Measurements from ENCODE around the gene SLC25A29. TPM values are rescaled to one million over a fixed set of nuclear protein-coding genes. Genes with fewer than 3 reads are reported as not detected.

The SLC25A29 gene
- total and polyA plus RNA-seq, 2 of the 8 experiments (the other 6 are each of a cell fraction or from before 2014, with no cell fraction given), result 135 to 177 TPM

GRCh38 chr14:100274250-100274649, 32.0 kb downstream of the SLC25A29 start:
- H3K79me2 ChIP-seq (ENCODE audit: control insufficient read depth in 1 of 2, insufficient read depth in 2 of 2, low read length in 2 of 2), result peaks cover 6 to 88% of the 10 kb centered on the region in 2 experiments
- H3K4me3 ChIP-seq (ENCODE audit: extremely low read depth in 1 of 4, insufficient read depth in 2 of 4, low read depth in 3 of 4, low read length in 4 of 4), result no peak overlapping the region
- 93% methylated on average over 4 of the region's 4 CpGs; no CpG with 5 or more reads in 1 of the 2 experiments for WGBS, 2 experiments (ENCODE audit: extremely low coverage in 1 of 2, insufficient coverage in 1 of 2, insufficient read length in 1 of 2, insufficient replicate concordance in 2 of 2, low coverage in 1 of 2, low lambda C conversion rate in 2 of 2, missing lambda C conversion rate in 1 of 2)
- no peak overlapping the region for H2BK120ac ChIP-seq (replicated peaks; ENCODE audit: low read depth, low read length)
- no peak overlapping the region for H3K56ac ChIP-seq (replicated peaks; ENCODE audit: insufficient read length, low read depth, low read length)
- no peak overlapping the region for H2BK20ac ChIP-seq (ENCODE audit: low read length)
- H3K27me3 ChIP-seq (replicated peaks in 1 of 4; ENCODE audit: control insufficient read depth in 3 of 4, extremely low read depth in 1 of 4, insufficient read depth in 3 of 4, low read length in 3 of 4), result no peaks in the 10 kb centered on the region
- DNase-seq (ENCODE audit: low read depth in 1 of 2, low spot score in 2 of 2), result no peak
- H2BK5ac ChIP-seq (ENCODE audit: low read depth, low read length), result no peak overlapping the region
- no peak overlapping the region for H3K14ac ChIP-seq (ENCODE audit: insufficient read length)
- H4K8ac ChIP-seq (ENCODE audit: extremely low read depth, insufficient read depth, low read length), result no peak overlapping the region
- ChIA-PET CTCF (ENCODE audit: partially characterized antibody) (interaction anchor here (0.9 to 5.0 kb wide), 4 partner anchors 9 to 372 kb away, joined by 3 to 23 read pairs (median 4); no protein-coding TSS in a partner anchor), POLR2A (ENCODE audit: partially characterized antibody) (interaction anchor here (5.4 kb wide), 1 partner anchor 11 kb away, joined by 32 read pairs; no protein-coding TSS in a partner anchor)
- no peaks in the 10 kb centered on the region for H3K23me2 ChIP-seq (ENCODE audit: low read depth, low read length)
- peaks cover 10 to 19% of the 10 kb centered on the region in 2 experiments for H4K20me1 ChIP-seq (replicated peaks in 1 of 2; ENCODE audit: control insufficient read depth in 1 of 2, insufficient read depth in 2 of 2, low read length in 2 of 2)
- H4K5ac ChIP-seq (ENCODE audit: insufficient read length, low read depth, low read length), result no peak overlapping the region
- no peak overlapping the region for H3K4ac ChIP-seq (replicated peaks; ENCODE audit: insufficient read length, low read depth, low read length)
- H2BK12ac ChIP-seq (ENCODE audit: low read depth, low read length), result no peak overlapping the region
- H3K36me3 ChIP-seq (ENCODE audit: control insufficient read depth in 2 of 4, insufficient read depth in 4 of 4, low read length in 3 of 4), result peaks cover 7 to 33% (median 11%) of the 10 kb centered on the region in 4 experiments; a peak in 7 of 8 replicates
- H2BK15ac ChIP-seq (ENCODE audit: low read length), result no peak overlapping the region
- no peak for FAIRE-seq
- no peak overlapping the region for H2AFZ ChIP-seq (ENCODE audit: low read length)
- H3K18ac ChIP-seq (ENCODE audit: extremely low read depth, low read length), result no peak overlapping the region
- H3K27ac ChIP-seq (ENCODE audit: low read depth, low read length), result no peak overlapping the region
- no peak overlapping the region; a peak in 1 of 4 replicates for H3K4me2 ChIP-seq (ENCODE audit: insufficient read depth in 1 of 2, low read depth in 2 of 2, low read length in 2 of 2)
- no peak overlapping the region for H3K23ac ChIP-seq (ENCODE audit: insufficient read length)
- TF ChIP-seq ZNF274 (IDR thresholded peaks at IDR 0.05; ENCODE audit: borderline replicate concordance, extremely low read depth, low read length) (no peak), HDAC2 (IDR thresholded peaks at IDR 0.05; ENCODE audit: borderline replicate concordance in 1 of 2, low read depth in 2 of 2, low read length in 2 of 2) (no peak), NANOG (IDR thresholded peaks at IDR 0.05; ENCODE audit: insufficient read depth, low read depth, low read length, poor library complexity, severe bottlenecking) (no peak)
- peaks cover 0 to 14% (median 4%) of the 10 kb centered on the region in 4 experiments; a peak in 6 of 7 replicates for H3K4me1 ChIP-seq (replicated peaks in 1 of 4; ENCODE audit: control insufficient read depth in 3 of 4, insufficient read depth in 4 of 4, low read length in 3 of 4)
- no peak overlapping the region for H2AK5ac ChIP-seq (ENCODE audit: low read depth, low read length)
- H3K9me3 ChIP-seq (ENCODE audit: insufficient read depth in 2 of 2, low read depth in 1 of 2, low read length in 1 of 2), result no peaks in the 10 kb centered on the region
- H3K79me1 ChIP-seq (ENCODE audit: low read depth, low read length), result peaks cover 12% of the 10 kb centered on the region
- H3K9ac ChIP-seq (replicated peaks in 1 of 4; ENCODE audit: extremely low read depth in 1 of 4, low read depth in 3 of 4, low read length in 3 of 4), result no peak overlapping the region
- H4K91ac ChIP-seq (replicated peaks; ENCODE audit: insufficient read length, low read length), result no peak overlapping the region

Measured in H1 (cell line).